ENCODE measurements around the gene KLF3. TPM values are rescaled to one million over a fixed set of nuclear protein-coding genes. Genes with fewer than 3 reads are reported as not detected.
A peak's percentile ranks its signal among the peaks of the same experiment; 100 is the strongest.

KLF3 gene
- total and polyA plus RNA-seq, 9 of the 15 experiments (the other 6 are each of a cell fraction or from before 2014, with no cell fraction given): 9.9 to 47.2 (median 18.1) TPM

GRCh38 chr4:38674258-38675144 is 10.5 kb downstream of the KLF3 start (continued):
- no peak for TF ChIP-seq ETS1 (conservative IDR thresholded peaks at IDR 0.05; ENCODE audit: control insufficient read depth, low read depth, low read length)
- TF ChIP-seq CBX1 (IDR thresholded peaks at IDR 0.05; ENCODE audit: low read depth): no peak
- TF ChIP-seq SMARCC2 (IDR thresholded peaks at IDR 0.05; ENCODE audit: low read depth): no peak
- TF ChIP-seq TFAP4 (CRISPR knock-in tag; IDR thresholded peaks at IDR 0.05; ENCODE audit: borderline replicate concordance): peak; percentile 60; the same call in 1 of the 2 replicates
- no peak for TF ChIP-seq HMG20A (CRISPR knock-in tag; conservative IDR thresholded peaks at IDR 0.05)
- no peak for TF ChIP-seq STAG1 (CRISPR knock-in tag; IDR thresholded peaks at IDR 0.05; ENCODE audit: borderline replicate concordance)
- no peak for TF ChIP-seq COPS2 (conservative IDR thresholded peaks at IDR 0.05)
- TF ChIP-seq PHF8 (IDR thresholded peaks at IDR 0.05; ENCODE audit: borderline replicate concordance, low read length): peak; percentile 16; the same call in 1 of the 2 replicates
- TF ChIP-seq ATF1 (CRISPR knock-in tag; IDR thresholded peaks at IDR 0.05): no peak
- TF ChIP-seq ATF1 (tag; IDR thresholded peaks at IDR 0.05): peak; percentile 35
- no peak for TF ChIP-seq THAP7 (CRISPR knock-in tag; IDR thresholded peaks at IDR 0.05)
- peak; percentile 30 for TF ChIP-seq POLR2B (IDR thresholded peaks at IDR 0.05; ENCODE audit: low read depth, partially characterized antibody)
- no peak for TF ChIP-seq RUNX1 (IDR thresholded peaks at IDR 0.05; ENCODE audit: low read depth)
- no peak for TF ChIP-seq DMBX1 (CRISPR knock-in tag; IDR thresholded peaks at IDR 0.05; ENCODE audit: borderline replicate concordance)
- no peak for TF ChIP-seq SRSF1 (IDR thresholded peaks at IDR 0.05; ENCODE audit: low read depth, low read length)
- TF ChIP-seq MBD2 (IDR thresholded peaks at IDR 0.05; ENCODE audit: borderline replicate concordance, low read depth): no peak
- TF ChIP-seq HMGXB4 (CRISPR knock-in tag; IDR thresholded peaks at IDR 0.05): no peak
- no peak for TF ChIP-seq ZFP30 (CRISPR knock-in tag; IDR thresholded peaks at IDR 0.05; ENCODE audit: borderline replicate concordance)
- no peak for TF ChIP-seq ZNF551 (CRISPR knock-in tag; IDR thresholded peaks at IDR 0.05)
- no peak for TF ChIP-seq SREBF2 (CRISPR knock-in tag; IDR thresholded peaks at IDR 0.05)
- no peak for TF ChIP-seq ZNF766 (CRISPR knock-in tag; conservative IDR thresholded peaks at IDR 0.05)

Data from K562 (cell line).